OCI-LY1 (cell line): ENCODE measurements around the gene PLEKHH1.

ENCODE experiments used
- CTCF ChIP-seq: fragments of 200-600 bp; sonication (generic), shearing (Covaris generic); IDR thresholded peaks from 2 replicates; pipeline ENCODE4 v1.5.1; 2017; ENCODE audit warnings: mild to moderate bottlenecking, antibody characterized with exemption, low read length, moderate library complexity, mixed read lengths
- EZH2 ChIP-seq: fragments of 200-600 bp; sonication (generic), shearing (Covaris generic); IDR thresholded peaks from 2 replicates; pipeline ENCODE4 v1.8.0; 2017; ENCODE audit warnings: borderline replicate concordance, mixed run types, mild to moderate bottlenecking, antibody characterized with exemption, low read length, moderate library complexity, mixed read lengths

- TF ChIP-seq EZH2 (no peak), CTCF (no peak)
These were observed 40.6 kb upstream of the PLEKHH1 start for GRCh38 chr14:67492538-67492937.
